GM12801 (cell line): ENCODE results near the gene SELENON.

ENCODE experiments used
- CTCF ChIP-seq: IDR thresholded peaks from one replicate; pipeline ENCODE4 v1.5.1; 2011; ENCODE audit warnings: control low read depth; ENCODE audit not compliant: insufficient read length; ENCODE audit errors: extremely low read depth

Gene SELENON

DNA sequence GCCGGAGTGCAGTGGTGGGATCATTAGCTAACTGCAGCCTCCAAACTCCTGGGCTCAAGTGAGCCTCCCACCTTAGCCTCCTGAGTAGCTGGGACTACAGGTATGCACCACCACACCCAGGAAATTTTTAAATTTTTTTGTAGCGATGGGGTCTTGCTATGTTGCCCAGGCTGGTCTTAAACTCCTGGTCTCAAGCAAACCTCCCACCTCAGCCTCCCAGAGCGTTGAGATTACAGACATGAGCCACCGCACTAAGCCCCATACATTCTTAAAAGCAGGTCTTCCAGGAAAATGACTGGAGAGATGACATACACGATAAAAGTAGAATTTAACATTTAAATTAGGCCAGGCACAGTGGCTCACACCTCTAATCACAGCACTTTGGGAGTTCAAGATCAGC is 33.2 kb downstream of the SELENON start:
- no peak for TF ChIP-seq CTCF

GRCh38 chr1:25834894-25835293 is 34.9 kb downstream of the SELENON start:
- TF ChIP-seq CTCF, result no peak

- no peak for TF ChIP-seq CTCF
Observed at GRCh38 chr1:25836695-25837094, 36.7 kb downstream of the SELENON start.

- TF ChIP-seq CTCF, result no peak
Observed at GRCh38 chr1:25837262-25837875, 37.4 kb downstream of the SELENON start.

GRCh38 chr1:25843483-25843882 is 43.5 kb downstream of the SELENON start:
- TF ChIP-seq CTCF, result no peak

DNA sequence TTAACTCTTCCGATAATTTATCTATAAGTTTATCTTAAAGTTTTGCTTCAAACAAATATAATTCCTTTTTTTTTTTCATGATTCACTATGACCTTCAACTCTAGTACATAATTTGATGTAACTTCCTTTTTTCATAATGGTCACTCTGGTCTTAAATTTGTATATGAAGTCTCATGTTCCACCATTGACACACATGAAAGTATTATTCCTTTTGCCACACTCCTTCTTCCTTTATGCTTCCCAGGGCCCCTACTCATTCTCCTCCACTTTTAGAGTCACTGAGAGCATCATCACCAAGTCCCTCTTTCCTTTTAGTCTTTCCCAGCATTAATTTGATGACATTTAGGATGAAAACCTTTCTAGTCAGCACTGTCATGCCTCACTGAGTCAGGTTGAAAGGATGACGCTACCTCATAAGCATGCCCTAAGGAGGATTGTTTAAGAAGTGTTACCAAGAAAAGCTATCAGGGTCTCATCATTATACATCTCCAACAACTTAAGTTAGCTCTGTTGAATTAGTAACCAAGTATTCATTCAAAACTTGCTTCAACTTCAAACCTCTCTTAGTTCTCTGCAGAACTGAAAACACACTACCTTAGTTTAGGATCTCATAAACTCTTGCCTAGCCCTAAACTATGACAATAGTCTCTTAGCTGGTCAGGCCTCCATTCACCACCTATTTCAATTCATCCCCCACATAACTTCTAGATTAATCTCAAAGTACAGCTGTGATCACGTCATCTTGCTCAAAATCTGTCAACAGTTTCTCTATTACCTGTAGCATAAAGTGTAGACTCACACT is 44.7 kb downstream of the SELENON start:
- no peak for TF ChIP-seq CTCF

DNA sequence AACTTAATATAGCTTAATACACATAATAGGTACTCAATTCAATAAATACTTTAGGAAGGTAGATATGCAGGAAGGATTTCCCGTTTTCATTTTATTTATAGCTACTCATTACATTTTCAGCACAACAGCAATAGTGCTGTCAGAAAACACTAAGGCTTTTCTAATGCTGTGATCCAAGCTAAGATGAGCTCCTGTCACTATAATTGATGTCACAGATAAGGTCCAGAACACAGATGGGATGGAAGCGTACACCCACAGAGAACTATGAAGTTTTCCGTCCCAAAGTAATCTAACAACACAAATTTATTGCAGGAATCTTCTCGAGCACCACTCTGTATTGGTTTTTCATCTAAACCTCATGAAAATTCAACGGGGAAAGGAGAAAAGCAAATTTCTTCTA is 45.7 kb downstream of the SELENON start:
- no peak for TF ChIP-seq CTCF
